ENCODE data around the gene TMEM217. TPM values are rescaled to one million over a fixed set of nuclear protein-coding genes. Genes with fewer than 3 reads are reported as not detected.
"Not testable (repeated sequence)": the region's sequence is repeated elsewhere in the genome, so short reads cannot be mapped to it uniquely, and the experiment has no call there.

TMEM217 gene
- total and polyA plus RNA-seq, 2 of the 8 experiments (the other 6 are each of a cell fraction or from before 2014, with no cell fraction given): 0.60 to 1.1 TPM

DNA sequence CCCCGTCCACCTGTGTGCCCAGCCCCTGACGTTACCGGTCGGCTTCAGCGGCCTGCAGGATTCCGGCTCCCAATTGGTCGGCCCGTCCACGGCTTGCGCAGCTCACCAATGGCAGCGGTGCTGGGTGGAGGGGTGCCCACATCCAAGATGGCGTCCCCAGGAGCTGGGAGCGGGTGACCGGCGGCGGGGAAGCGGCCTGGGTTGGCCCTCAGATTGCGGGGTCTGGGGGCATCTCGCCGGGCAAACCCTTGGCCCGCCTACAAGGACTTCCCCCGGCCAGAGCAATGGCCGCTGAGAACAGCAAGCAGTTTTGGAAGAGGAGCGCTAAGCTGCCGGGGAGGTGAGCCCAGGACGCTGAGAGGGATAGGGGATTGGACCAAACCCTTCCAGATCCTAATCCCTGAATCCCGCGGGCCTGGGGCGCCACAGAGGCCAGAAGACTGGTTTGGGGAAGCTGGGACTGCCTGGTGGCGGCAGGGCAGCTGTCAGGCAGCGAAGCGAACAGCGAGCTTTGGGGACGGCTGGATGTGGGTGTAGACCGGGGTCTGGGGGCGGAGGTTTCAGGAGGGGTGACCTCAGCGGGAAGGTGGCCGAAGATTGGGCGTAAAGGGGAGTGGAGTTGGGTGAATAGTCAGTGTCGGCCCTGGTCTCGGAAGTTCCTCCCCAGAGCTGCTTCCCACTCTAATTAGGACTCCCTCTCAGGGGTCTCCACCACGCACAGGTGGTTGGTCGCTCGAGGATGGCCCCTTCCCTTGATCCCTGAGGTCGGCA lies at the start of gene TMEM217, which contains the start of gene TBC1D22B (continued):
- TF ChIP-seq EGR1 (IDR thresholded peaks at IDR 0.05; ENCODE audit: borderline replicate concordance, low read depth, low read length): no peak
- no peak for TF ChIP-seq CTBP2 (IDR thresholded peaks at IDR 0.05; ENCODE audit: borderline replicate concordance, insufficient read depth, insufficient read length, low read length)

GRCh38 chr6:37307484-37307883 lies 49.5 kb upstream of the TMEM217 start:
- H3K79me1 ChIP-seq (ENCODE audit: low read depth, low read length); H3K18ac ChIP-seq (ENCODE audit: extremely low read depth, low read length); H3K27ac ChIP-seq (ENCODE audit: low read depth, low read length); H2AFZ ChIP-seq (ENCODE audit: low read length); H4K91ac ChIP-seq (replicated peaks; ENCODE audit: insufficient read length, low read length); H2BK15ac ChIP-seq (ENCODE audit: low read length); H2BK20ac ChIP-seq (ENCODE audit: low read length); H3K23me2 ChIP-seq (ENCODE audit: low read depth, low read length); H3K23ac ChIP-seq (ENCODE audit: insufficient read length); H3K9ac ChIP-seq (replicated peaks in 1 of 4; ENCODE audit: extremely low read depth in 1 of 4, low read depth in 3 of 4, low read length in 3 of 4); H3K79me2 ChIP-seq (ENCODE audit: control insufficient read depth in 1 of 2, insufficient read depth in 2 of 2, low read length in 2 of 2); H4K5ac ChIP-seq (ENCODE audit: insufficient read length, low read depth, low read length); H2BK5ac ChIP-seq (ENCODE audit: low read depth, low read length); H3K4me2 ChIP-seq (ENCODE audit: insufficient read depth in 1 of 2, low read depth in 2 of 2, low read length in 2 of 2); DNase-seq (ENCODE audit: low read depth in 1 of 2, low spot score in 2 of 2); H2BK12ac ChIP-seq (ENCODE audit: low read depth, low read length); H3K4ac ChIP-seq (replicated peaks; ENCODE audit: insufficient read length, low read depth, low read length); H3K4me1 ChIP-seq (replicated peaks in 1 of 4; ENCODE audit: control insufficient read depth in 3 of 4, insufficient read depth in 4 of 4, low read length in 3 of 4); H3K4me3 ChIP-seq (ENCODE audit: extremely low read depth in 1 of 4, insufficient read depth in 2 of 4, low read depth in 3 of 4, low read length in 4 of 4); H4K20me1 ChIP-seq (replicated peaks in 1 of 2; ENCODE audit: control insufficient read depth in 1 of 2, insufficient read depth in 2 of 2, low read length in 2 of 2); POLR2A ChIA-PET (ENCODE audit: partially characterized antibody); H3K9me3 ChIP-seq (ENCODE audit: insufficient read depth in 2 of 2, low read depth in 1 of 2, low read length in 1 of 2); H3K14ac ChIP-seq (ENCODE audit: insufficient read length); H3K27me3 ChIP-seq (replicated peaks in 1 of 4; ENCODE audit: control insufficient read depth in 3 of 4, extremely low read depth in 1 of 4, insufficient read depth in 3 of 4, low read length in 3 of 4); H4K8ac ChIP-seq (ENCODE audit: extremely low read depth, insufficient read depth, low read length); H3K56ac ChIP-seq (replicated peaks; ENCODE audit: insufficient read length, low read depth, low read length); FAIRE-seq; H2BK120ac ChIP-seq (replicated peaks; ENCODE audit: low read depth, low read length); H2AK5ac ChIP-seq (ENCODE audit: low read depth, low read length): not testable (repeated sequence)
- CTCF ChIA-PET (ENCODE audit: partially characterized antibody): interaction anchor here (0.8 to 1.2 kb wide), 4 partner anchors 13 to 93 kb away, joined by 3 to 5 read pairs (median 4); no protein-coding TSS in a partner anchor
- peaks cover 2 to 12% (median 11%) of the 10 kb centered on the region in 4 experiments; a peak in 7 of 8 replicates for H3K36me3 ChIP-seq (ENCODE audit: control insufficient read depth in 2 of 4, insufficient read depth in 4 of 4, low read length in 3 of 4)
- WGBS, 2 experiments (ENCODE audit: extremely low coverage in 1 of 2, insufficient coverage in 1 of 2, insufficient read length in 1 of 2, insufficient replicate concordance in 2 of 2, low coverage in 1 of 2, low lambda C conversion rate in 2 of 2, missing lambda C conversion rate in 1 of 2): 90% methylated on average over 10 of the region's 10 CpGs; no CpG with 5 or more reads in 1 of the 2 experiments
